SW480 (cell line): ENCODE data around the gene CAPN14.

Experiments used
- DNase-seq: peaks from one replicate; pipeline ENCODE4 v3.0.0-alpha.2; 2016; ENCODE audit warnings: low spot score

The CAPN14 gene

DNA sequence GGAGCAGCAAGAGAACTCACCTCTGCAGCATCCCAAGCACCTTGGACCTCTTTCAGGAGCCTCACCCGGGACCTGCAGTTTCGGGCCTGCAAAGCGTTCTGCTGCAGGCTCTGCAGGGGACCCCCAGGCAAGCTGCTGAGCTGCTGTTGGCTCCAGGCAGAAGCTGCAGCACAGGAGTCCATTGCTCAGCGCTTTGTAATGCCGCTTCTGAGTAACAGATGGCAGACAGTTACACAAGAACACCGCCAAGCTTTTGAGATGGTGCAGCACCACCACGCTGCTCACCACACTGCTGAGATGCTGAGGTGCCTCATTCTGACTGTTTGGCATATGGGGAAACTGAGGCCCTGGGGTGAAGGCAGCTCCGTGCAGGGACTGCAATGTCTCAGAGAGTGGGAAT is 77.2 kb downstream of the CAPN14 start:
- no peak for DNase-seq

DNA sequence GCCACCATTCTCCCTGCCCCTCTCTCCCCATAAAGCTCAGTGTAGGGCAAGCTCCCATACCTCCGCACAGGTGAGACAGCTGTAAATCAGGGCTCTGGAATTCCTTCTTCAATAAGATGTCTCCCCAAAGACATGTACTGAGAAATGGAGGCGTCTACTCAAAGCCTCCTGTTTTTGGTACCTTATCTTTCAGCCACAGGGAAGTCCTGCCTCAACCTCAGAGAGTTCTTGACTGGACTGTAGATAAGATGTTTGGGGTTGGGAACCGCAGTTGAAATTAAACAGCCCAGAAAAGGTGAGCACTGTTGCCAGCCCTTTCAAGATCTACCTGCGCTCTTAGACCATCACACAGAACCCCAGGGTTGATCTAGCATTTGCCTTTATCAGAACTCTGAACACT is 77.6 kb downstream of the CAPN14 start:
- no peak for DNase-seq

DNA sequence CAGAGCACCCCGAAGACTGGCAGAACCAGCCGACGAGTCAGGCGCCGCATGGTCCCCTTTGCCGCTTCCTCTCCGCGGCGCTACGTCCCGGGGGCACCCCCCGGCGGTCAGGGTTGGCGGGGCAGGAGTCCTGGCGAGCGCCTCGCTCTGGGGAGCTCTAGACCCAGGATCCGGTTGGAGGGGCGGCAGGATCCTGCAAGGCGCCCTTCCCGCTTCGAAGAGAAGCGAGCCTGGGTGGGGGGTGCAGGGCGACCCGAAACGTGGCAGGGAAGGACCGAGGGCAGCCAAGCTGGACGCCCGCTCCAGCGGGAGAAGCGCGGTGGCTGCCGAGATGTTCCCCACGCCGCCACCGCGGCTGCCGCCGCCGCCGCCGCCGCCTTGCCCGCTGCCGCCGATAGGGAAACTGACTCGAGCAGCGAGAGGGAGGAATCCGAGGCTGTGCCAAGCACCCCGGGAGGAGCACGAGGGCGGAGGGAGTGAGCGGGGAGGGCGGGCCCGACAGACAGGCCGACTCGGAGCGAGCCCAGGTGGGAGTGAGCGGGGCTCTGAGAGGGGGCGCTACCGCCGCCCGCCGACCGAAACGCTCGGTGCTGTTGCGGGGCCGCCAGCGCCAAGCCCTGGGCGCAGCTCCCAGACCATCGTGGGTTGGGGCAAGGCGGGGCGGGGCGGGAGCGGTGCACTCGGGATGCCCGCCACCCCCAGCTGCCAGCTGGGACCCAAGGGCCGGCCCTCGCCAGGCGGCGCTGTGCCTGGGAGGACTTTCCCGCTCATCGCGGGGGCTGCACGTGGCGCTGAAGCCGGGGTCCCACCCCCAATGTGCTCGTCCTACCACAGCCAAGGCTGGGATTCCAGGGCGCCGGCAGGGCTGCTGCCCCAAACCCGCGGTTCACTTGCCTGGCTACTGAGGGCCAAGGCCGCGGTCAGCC is 79.0 kb downstream of the CAPN14 start, which contains the start of gene GALNT14:
Gene GALNT14, minus strand, starts transcription at position 404 of the 926 bp plus-strand sequence. Its CDS starts 354 bp downstream, at position 50.
- DNase-seq = no peak

DNA sequence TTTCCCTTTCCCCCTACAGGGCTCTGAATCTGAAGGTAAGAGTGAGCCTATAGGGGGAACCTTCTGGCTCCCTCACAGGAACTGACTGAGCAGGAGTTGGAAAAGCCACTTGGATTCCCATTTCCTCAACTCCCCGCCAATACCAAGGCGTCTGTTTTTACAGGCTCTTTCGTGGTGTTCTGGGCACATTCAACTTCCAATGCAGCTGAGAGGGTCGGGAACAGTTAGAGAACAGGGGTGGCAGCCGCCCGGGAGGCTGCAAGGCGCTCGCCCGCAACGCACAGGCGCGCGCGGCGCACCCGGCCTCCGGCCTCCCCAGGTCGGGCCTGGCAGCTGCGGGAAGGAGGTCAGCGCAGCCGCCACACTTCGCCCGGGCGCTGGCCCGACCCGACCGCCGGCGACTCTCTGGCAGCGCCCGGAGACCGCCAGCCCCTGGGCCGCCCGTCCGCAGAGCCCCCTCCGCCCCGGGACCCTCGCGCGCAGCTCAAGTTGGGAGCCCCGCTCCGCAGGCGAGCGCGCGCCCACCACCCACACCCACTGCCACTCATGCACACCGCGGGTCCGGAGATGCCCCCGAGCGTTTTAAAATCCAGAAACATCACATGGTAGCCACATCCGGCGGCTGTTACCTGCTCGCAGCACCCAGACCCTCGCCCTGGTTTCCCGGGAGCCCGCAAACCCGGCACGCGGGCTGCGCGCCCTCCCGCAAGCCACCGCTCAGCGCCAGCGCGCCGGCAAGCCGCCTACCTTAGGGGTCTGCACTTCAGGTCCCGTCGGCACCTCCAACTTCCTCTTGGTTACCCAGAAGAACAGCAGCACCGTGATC is 79.9 kb downstream of the CAPN14 start:
- no peak for DNase-seq

DNA sequence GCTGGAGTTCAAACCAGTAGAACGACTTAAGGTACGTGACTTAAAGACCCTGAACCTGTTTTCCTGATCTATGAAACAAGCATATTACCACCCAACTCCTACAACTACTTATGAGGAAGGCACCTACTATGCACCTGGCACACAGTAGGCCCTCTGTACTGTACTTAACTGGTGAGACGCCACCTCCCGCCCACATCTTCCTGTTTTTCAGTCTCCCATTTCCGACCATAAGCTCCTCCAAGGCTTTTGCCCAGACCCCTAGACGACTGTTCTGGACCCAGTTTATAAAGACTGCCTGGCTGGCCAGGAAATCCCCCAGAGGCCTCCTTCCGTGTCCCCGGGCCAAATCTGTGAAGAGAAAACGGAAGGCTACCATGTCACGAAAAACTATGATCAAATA is 80.6 kb downstream of the CAPN14 start:
- DNase-seq = no peak

DNA sequence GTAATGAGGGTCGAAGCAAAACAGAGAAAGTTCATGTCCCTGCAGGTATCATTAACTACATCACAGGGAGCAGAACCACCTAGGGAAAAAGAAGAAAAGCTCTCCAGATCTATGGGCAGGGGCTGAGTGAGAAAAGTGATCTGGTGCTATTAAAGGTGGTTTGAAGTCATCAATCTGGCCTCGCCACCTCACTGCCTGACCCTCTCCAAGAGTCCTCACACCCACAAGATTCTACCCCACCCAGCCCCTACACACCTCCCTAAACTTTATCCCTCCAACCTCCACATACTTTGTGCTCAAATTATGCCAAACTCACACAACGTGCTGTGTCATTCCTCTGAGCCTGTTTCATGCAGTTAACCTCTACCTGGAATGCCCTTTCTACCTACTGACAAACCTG is 81.3 kb downstream of the CAPN14 start:
- no peak for DNase-seq

DNA sequence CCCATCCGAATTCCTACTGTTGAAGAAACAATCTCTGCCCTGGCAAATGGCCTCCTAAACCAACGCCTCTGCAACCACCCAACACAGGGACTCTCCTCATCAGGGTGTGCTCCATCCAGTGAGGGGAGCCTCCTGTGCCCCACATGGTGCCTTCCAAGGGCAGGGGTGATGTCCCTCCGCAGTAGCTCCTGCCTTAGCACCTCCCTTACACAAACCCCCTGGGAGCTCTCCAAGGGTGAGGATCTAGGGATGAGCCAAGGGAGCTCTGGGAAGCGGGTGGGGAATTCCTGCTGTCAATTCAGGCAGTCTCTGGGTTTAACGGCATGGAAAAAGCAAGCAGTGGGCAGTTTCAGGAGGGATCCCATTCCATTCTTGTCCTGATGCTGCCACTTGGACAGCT is 82.8 kb downstream of the CAPN14 start:
- no peak for DNase-seq

DNA sequence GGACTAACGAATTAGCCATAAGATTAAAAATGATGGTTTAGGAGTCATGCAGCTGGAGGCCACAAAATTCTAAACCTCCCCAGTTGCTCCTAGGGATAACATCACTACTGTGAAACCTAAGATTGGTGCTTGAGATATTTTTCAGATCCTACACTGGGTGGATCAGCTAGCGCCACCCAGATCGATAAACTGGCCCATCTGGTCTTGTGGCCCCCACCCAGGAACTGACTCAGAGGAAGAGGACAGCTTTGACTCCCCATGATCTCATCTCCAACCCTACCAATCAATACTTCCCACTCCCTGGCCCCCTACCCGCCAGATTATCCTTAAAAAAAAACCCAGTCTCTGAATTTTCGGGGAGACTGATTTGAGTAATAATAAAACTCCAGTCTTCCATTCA is 84.5 kb downstream of the CAPN14 start:
- DNase-seq = no peak

DNA sequence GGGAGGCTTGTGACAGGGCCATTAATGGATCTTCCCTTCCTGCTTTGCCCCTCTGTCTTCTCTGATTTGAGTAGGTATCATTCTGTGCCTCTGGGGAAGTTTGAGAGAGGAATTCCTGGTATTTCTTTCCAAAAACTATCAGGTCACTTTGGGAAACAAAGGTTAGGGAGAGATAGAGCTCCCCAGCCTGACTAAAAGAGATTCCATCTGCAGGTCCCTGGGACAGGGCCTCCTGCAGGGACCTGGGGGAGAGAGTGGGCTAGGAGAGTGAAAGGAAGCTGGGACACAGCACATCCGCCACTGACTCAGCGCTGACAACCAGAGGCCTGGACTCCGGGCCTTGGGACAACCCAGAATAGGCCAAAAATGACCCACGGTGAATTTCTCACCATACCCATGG is 85.4 kb downstream of the CAPN14 start:
- DNase-seq = no peak

DNA sequence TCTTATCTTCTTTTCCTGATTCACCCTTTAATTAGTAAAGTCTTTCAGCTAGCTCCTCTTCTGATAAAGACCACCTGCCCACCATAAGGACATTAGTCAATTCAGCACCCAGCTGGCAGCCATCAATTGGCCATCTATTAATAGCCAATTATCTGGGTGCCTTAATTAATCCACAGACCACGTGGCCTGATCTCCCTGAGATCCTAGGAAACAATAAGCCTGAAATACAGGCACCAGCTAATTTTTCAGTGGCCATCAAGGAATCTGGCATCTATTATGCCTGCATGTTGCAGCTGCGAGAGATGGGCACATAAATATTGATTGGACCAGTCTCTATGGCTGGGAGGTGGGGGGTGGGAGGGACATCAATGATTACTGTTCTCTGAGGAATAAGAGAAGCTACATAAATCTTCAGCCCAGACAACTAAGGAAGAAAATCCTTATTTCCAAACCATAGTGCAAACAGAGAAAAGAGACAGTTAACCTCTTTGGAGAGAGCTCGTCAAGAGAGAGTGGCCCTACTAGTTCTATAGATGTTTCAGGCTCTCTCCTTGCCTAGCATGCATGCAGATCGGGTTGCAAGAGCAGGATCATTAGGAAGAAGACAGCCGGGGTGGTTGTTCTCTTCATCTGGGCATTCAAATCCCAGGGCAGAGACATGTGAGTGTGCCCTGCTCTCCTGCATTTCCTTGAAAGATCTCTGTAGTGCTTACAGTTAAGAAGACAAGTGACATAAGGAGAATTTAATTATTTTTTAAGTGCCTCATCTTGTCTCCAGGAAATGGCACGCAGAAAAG is 87.7 kb downstream of the CAPN14 start:
- DNase-seq = no peak

DNA sequence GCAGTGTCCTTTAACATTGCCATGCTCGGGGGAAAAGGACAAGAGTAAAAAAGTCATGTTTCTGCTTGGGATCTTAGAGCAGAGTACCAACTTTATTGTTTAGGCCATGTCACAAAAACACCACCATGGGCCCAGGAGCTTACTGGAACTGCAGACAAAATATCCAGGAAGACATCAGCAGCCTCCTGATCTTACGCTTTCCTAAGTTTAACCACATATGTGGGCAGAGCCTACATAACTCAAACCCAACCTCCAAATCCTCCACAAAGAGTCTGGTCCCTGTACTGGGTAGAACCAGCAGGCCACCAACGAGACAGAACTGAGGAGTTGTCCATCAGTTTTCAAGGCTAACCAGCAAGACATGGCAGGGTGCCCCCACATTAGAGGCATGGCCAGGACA is 89.4 kb downstream of the CAPN14 start:
- no peak for DNase-seq

DNA sequence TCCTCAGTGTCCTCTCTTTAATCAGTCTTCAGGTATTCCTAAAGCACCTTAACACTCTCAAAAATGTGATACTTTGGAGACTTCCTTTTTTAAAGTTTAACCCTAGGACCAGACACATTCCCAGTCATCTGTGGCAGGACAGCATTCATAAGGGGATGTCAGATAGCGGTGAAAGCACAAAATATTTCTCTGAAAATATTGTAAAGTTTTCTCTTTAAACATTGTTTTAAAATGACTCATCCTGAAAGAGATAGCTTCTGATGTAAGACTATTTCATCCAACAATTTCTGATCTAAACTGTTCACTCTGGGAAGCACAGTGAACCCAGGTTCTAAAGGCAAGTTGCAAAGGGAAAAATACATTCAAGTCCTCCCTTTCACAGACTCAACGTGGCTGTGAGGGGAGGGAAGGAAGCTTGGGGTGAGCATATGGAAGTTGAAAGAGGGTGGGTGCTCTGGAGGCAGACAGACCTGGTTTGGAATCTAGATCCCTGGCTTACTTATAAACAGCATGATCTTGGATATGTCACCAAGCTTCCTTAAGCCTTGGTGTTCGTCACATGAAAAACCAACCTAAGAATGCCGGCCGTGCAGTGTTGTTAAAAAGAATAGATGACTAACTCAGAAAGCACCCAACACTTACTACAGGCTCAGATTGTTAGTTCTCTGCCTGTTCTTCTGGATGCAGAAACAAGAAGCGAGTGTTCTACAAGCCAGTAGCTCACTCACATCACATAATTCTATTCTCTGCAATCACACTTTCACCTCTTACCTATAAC is 91.2 kb downstream of the CAPN14 start:
- no peak for DNase-seq

DNA sequence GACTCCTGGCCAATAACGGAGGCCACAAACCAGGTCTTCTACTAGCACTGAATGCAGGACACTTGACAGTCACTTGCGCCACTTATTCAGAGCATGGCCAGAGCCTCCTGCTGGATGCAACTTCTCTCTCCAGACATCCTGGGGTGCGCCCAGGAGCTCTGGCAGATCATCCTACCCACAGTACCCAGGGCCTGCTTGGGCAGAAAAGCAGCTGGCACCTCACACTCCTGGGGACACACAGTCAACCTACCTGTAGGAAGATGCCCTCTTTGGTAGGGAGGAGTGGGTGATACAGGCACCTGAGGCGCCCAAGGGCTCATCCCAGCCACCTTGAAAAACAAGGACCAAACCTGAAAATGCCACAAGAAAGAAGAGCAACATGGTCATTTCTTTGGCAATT is 92.4 kb downstream of the CAPN14 start:
- DNase-seq = no peak
